GM23248 (cell line): ENCODE measurements around the gene TM2D1.

Source experiments
- EZH2 ChIP-seq: fragments of 200-600 bp; sonication (generic); IDR thresholded peaks from 2 replicates; pipeline ENCODE4 v1.6.1; 2018; ENCODE audit warnings: antibody characterized with exemption, mild to moderate bottlenecking; ENCODE audit not compliant: insufficient read depth, poor library complexity, severe bottlenecking
- EZH2phosphoT487 ChIP-seq: fragments of 200-600 bp; sonication (generic); IDR thresholded peaks from 2 replicates; pipeline ENCODE4 v1.6.1; 2018; ENCODE audit warnings: antibody characterized with exemption, moderate library complexity, mild to moderate bottlenecking, low read depth; ENCODE audit not compliant: insufficient read depth

GRCh38 chr1:61708953-61709907 lies 15.7 kb downstream of the TM2D1 start:
- no peak for TF ChIP-seq EZH2
- no peak for TF ChIP-seq EZH2phosphoT487
